DND-41 (cell line): ENCODE results near the gene NOL7.

Experiments used
- ATAC-seq: fragments of 200-7000 bp; cut with Tn5 transposase; 3 replicates; pipeline ENCODE4 v1.9.1; 2021; ENCODE audit warnings: low read depth; ENCODE audit not compliant: insufficient read depth
- DNase-seq: peaks from one replicate; pipeline ENCODE4 v3.0.0-alpha.2; 2020
- H2AFZ ChIP-seq: 2 replicates; pipeline ENCODE4 v1.6.0; 2012; ENCODE audit warnings: low read depth, low read length
- H3K27ac ChIP-seq: 2 replicates; pipeline ENCODE4 v1.5.1; 2012; ENCODE audit warnings: low read length, inconsistent platforms
- H3K27me3 ChIP-seq: fragments of 200-600 bp; sonication (generic); 2 replicates; pipeline ENCODE4 v1.6.0; 2012; ENCODE audit warnings: low read length, mild to moderate bottlenecking, inconsistent platforms; ENCODE audit not compliant: insufficient read depth, poor library complexity
- H3K36me3 ChIP-seq: 2 replicates; pipeline ENCODE4 v1.5.1; 2012; ENCODE audit warnings: low read length, inconsistent platforms; ENCODE audit not compliant: insufficient read depth
- H3K4me1 ChIP-seq: 2 replicates; pipeline ENCODE4 v1.5.1; 2012; ENCODE audit warnings: mild to moderate bottlenecking, low read length; ENCODE audit not compliant: insufficient read depth
- H3K4me2 ChIP-seq: 2 replicates; pipeline ENCODE4 v1.6.0; 2012; ENCODE audit warnings: mild to moderate bottlenecking, moderate library complexity, low read length, inconsistent platforms; ENCODE audit not compliant: insufficient read depth
- H3K4me3 ChIP-seq, 2 experiments: fragments of 200-600 bp in 1 of 2; shearing (Covaris generic) in 1 of 2; 2 replicates each; pipeline ENCODE4 v1.5.1; 2012 to 2016; ENCODE audit warnings: inconsistent platforms in 2 of 2, low read length in 2 of 2, mild to moderate bottlenecking in 2 of 2, low read depth in 1 of 2, moderate library complexity in 1 of 2
- H3K79me2 ChIP-seq: 2 replicates; pipeline ENCODE4 v1.6.0; 2012; ENCODE audit warnings: low read length, inconsistent platforms; ENCODE audit not compliant: insufficient read depth
- H3K9ac ChIP-seq: 2 replicates; pipeline ENCODE4 v1.6.0; 2012; ENCODE audit warnings: low read depth, mild to moderate bottlenecking, inconsistent platforms, low read length, moderate library complexity
- H3K9me3 ChIP-seq: 2 replicates; pipeline ENCODE4 v1.5.1; 2012; ENCODE audit warnings: low read length, moderate library complexity, mild to moderate bottlenecking, inconsistent platforms; ENCODE audit not compliant: insufficient read depth, severe bottlenecking
- H4K20me1 ChIP-seq: 2 replicates; pipeline ENCODE4 v1.6.0; 2012; ENCODE audit warnings: low read length; ENCODE audit not compliant: insufficient read depth
- CTCF ChIP-seq: IDR thresholded peaks from 2 replicates; pipeline ENCODE4 v1.5.1; 2012; ENCODE audit warnings: borderline replicate concordance, low read length, moderate library complexity, mild to moderate bottlenecking; ENCODE audit not compliant: poor library complexity, severe bottlenecking; ENCODE audit errors: extremely low read depth
- EZH2 ChIP-seq: IDR thresholded peaks from 3 replicates; pipeline ENCODE4 v1.6.1; 2012; ENCODE audit warnings: borderline replicate concordance, low read depth, mild to moderate bottlenecking, moderate library complexity, low read length, inconsistent platforms; ENCODE audit not compliant: severe bottlenecking

The NOL7 gene

GRCh38 chr6:13614926-13615791, at the start of gene NOL7:
Gene NOL7 (plus strand): TSS chr6:13615335. CDS start chr6:13615359, 24 bp downstream.
- H3K27me3 ChIP-seq, result no peaks in the 10 kb centered on the region
- H3K4me1 ChIP-seq, result peaks cover 34% of the 10 kb centered on the region
- peak within 1 kb of the TSS; percentile 71 for H3K9ac ChIP-seq
- H2AFZ ChIP-seq, result peak within 1 kb of the TSS; percentile 83
- peak within 1 kb of the TSS; percentile 94 for H3K4me2 ChIP-seq
- H3K36me3 ChIP-seq, result peaks cover 34% of the 10 kb centered on the region
- H3K9me3 ChIP-seq, result no peaks in the 10 kb centered on the region
- TF ChIP-seq CTCF (peak; percentile 96), EZH2 (no peak)
- ATAC-seq (peak; percentile 88), DNase-seq (peak; percentile 97)
- H3K4me3 ChIP-seq, result peak within 1 kb of the TSS; percentile 68 to 84
- peaks cover 29% of the 10 kb centered on the region for H4K20me1 ChIP-seq
- H3K27ac ChIP-seq, result peak within 1 kb of the TSS; percentile 81
- H3K79me2 ChIP-seq, result peaks cover 53% of the 10 kb centered on the region

- Histone ChIP-seq H3K4me3 (no peak overlapping the region), H3K27ac (no peak overlapping the region), H3K27me3 (peaks cover 3% of the 10 kb centered on the region), H3K4me2 (no peak overlapping the region), H2AFZ (no peak overlapping the region), H3K36me3 (no peaks in the 10 kb centered on the region), H3K4me1 (no peaks in the 10 kb centered on the region), H3K79me2 (no peaks in the 10 kb centered on the region), H3K9me3 (no peaks in the 10 kb centered on the region), H3K9ac (no peak overlapping the region), H4K20me1 (no peaks in the 10 kb centered on the region)
- ATAC-seq (no peak), DNase-seq (no peak)
- no peak for TF ChIP-seq CTCF
These were observed 49.2 kb upstream of the NOL7 start for GRCh38 chr6:13565921-13566320.

GRCh38 chr6:13566500-13566899, 48.6 kb upstream of the NOL7 start:
- Histone ChIP-seq H3K4me1 (no peaks in the 10 kb centered on the region), H3K79me2 (no peaks in the 10 kb centered on the region), H3K4me3 (no peak overlapping the region), H3K4me2 (no peak overlapping the region), H3K36me3 (no peaks in the 10 kb centered on the region), H3K9me3 (no peaks in the 10 kb centered on the region), H3K27me3 (peaks cover 3% of the 10 kb centered on the region), H4K20me1 (no peaks in the 10 kb centered on the region), H2AFZ (no peak overlapping the region), H3K27ac (no peak overlapping the region), H3K9ac (no peak overlapping the region)
- DNase-seq (no peak), ATAC-seq (no peak)
- TF ChIP-seq CTCF (no peak), EZH2 (no peak)
